Ishikawa (cell line): ENCODE measurements around the gene FUBP3.

Experiments used
- CEBPB ChIP-seq: IDR thresholded peaks from 2 replicates; pipeline ENCODE4 v1.6.1; 2012
- CREB1 ChIP-seq: IDR thresholded peaks from 2 replicates; pipeline ENCODE4 v1.6.1; 2012; ENCODE audit warnings: low read depth
- EP300 ChIP-seq: IDR thresholded peaks from 2 replicates; pipeline ENCODE4 v1.6.1; 2012; ENCODE audit warnings: borderline replicate concordance
- FOXM1 ChIP-seq: IDR thresholded peaks from 2 replicates; pipeline ENCODE4 v1.6.1; 2012; ENCODE audit warnings: low read depth, borderline replicate concordance
- TAF1 ChIP-seq: IDR thresholded peaks from 2 replicates; pipeline ENCODE4 v1.6.1; 2012; ENCODE audit warnings: low read depth, mild to moderate bottlenecking
- TEAD4 ChIP-seq: IDR thresholded peaks from 2 replicates; pipeline ENCODE4 v1.6.1; 2012
- ZBTB7A ChIP-seq: IDR thresholded peaks from 2 replicates; pipeline ENCODE4 v1.6.1; 2012; ENCODE audit warnings: low read depth
- TF ChIP-seq, protein P1 (sequence below): IDR thresholded peaks from 2 replicates; pipeline ENCODE4 v1.6.1; 2012; ENCODE audit warnings: low read depth, mild to moderate bottlenecking
- TF ChIP-seq, protein P2 (sequence below): IDR thresholded peaks from 2 replicates; pipeline ENCODE4 v1.6.1; 2012

- TF ChIP-seq, protein P1, sequence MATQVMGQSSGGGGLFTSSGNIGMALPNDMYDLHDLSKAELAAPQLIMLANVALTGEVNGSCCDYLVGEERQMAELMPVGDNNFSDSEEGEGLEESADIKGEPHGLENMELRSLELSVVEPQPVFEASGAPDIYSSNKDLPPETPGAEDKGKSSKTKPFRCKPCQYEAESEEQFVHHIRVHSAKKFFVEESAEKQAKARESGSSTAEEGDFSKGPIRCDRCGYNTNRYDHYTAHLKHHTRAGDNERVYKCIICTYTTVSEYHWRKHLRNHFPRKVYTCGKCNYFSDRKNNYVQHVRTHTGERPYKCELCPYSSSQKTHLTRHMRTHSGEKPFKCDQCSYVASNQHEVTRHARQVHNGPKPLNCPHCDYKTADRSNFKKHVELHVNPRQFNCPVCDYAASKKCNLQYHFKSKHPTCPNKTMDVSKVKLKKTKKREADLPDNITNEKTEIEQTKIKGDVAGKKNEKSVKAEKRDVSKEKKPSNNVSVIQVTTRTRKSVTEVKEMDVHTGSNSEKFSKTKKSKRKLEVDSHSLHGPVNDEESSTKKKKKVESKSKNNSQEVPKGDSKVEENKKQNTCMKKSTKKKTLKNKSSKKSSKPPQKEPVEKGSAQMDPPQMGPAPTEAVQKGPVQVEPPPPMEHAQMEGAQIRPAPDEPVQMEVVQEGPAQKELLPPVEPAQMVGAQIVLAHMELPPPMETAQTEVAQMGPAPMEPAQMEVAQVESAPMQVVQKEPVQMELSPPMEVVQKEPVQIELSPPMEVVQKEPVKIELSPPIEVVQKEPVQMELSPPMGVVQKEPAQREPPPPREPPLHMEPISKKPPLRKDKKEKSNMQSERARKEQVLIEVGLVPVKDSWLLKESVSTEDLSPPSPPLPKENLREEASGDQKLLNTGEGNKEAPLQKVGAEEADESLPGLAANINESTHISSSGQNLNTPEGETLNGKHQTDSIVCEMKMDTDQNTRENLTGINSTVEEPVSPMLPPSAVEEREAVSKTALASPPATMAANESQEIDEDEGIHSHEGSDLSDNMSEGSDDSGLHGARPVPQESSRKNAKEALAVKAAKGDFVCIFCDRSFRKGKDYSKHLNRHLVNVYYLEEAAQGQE = no peak
- TF ChIP-seq EP300 = no peak
- TF ChIP-seq ZBTB7A = no peak
- TF ChIP-seq TAF1 = no peak
- TF ChIP-seq TEAD4 = no peak
- no peak for TF ChIP-seq FOXM1
- TF ChIP-seq CEBPB = no peak
- TF ChIP-seq, protein P2, sequence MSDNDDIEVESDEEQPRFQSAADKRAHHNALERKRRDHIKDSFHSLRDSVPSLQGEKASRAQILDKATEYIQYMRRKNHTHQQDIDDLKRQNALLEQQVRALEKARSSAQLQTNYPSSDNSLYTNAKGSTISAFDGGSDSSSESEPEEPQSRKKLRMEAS = no peak
- TF ChIP-seq CREB1 = no peak
Measured at GRCh38 chr9:130639124-130639765, 59.9 kb downstream of the FUBP3 start.
